Cardiac fibroblast (primary cell): ENCODE results near the gene CERKL.
A peak's percentile ranks its signal among the peaks of the same experiment; 100 is the strongest.

Experiments
- DNase-seq, 2 donors: peaks; one replicate each; pipeline versions ENCODE4 v3.0.0 to v3.0.0-alpha.2; 2010; ENCODE audit warnings: low read depth in 2 of 2
- H3K4me3 ChIP-seq, 2 donors: replicated peaks in 1 of 2; 1 replicate in 1 of 2; 2 replicates in 1 of 2; pipeline ENCODE4 v1.5.1; 2011; ENCODE audit warnings: low read depth in 2 of 2, low read length in 2 of 2, mild to moderate bottlenecking in 2 of 2, moderate library complexity in 1 of 2
- TF ChIP-seq, protein P1 (sequence below): IDR thresholded peaks from one replicate; pipeline ENCODE4 v1.5.1; 2011; ENCODE audit warnings: low read depth, mild to moderate bottlenecking, low read length, inconsistent platforms

The CERKL gene

DNA sequence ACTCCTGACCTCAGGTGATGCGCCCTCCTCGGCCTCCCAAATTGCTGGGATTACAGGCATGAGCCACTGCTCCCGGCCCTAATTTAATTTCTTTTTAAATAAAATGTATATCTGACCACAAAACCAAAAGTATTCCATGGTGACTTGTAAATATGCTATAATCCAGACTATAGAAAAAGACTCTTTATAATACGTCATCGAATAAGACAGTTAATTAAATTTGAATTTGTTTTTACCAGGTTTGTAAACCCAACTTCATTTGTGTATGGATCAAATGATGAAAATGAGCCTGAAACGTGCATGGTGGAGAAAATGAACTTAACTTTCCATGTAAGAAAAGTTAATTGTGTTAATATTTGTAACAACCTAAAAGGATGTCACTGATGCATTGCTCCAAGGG lies 129.8 kb downstream of the CERKL start:
- no peak for DNase-seq
- TF ChIP-seq, protein P1, sequence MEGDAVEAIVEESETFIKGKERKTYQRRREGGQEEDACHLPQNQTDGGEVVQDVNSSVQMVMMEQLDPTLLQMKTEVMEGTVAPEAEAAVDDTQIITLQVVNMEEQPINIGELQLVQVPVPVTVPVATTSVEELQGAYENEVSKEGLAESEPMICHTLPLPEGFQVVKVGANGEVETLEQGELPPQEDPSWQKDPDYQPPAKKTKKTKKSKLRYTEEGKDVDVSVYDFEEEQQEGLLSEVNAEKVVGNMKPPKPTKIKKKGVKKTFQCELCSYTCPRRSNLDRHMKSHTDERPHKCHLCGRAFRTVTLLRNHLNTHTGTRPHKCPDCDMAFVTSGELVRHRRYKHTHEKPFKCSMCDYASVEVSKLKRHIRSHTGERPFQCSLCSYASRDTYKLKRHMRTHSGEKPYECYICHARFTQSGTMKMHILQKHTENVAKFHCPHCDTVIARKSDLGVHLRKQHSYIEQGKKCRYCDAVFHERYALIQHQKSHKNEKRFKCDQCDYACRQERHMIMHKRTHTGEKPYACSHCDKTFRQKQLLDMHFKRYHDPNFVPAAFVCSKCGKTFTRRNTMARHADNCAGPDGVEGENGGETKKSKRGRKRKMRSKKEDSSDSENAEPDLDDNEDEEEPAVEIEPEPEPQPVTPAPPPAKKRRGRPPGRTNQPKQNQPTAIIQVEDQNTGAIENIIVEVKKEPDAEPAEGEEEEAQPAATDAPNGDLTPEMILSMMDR, result no peak
- no peak overlapping the region for H3K4me3 ChIP-seq

DNA sequence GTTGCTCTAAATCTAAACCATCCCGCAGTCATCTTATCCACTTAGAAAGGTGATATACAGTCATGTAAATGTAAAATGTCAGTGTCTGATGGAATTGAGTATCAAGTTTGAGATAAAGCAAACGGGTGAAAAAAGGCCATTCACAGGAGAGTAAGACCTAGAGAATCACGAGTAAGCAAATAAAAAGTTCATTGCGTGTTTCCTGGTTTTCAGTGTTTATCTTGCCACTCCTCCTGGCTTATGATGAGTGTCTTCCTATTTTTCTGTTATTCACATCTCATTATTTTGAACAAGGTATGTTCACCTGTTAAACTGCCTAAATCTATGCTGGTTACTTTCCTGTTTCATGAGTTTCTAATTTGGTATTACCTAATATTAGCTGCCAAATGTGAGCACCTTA lies 130.9 kb downstream of the CERKL start:
- TF ChIP-seq, protein P1, result no peak
- H3K4me3 ChIP-seq, result no peak overlapping the region
- DNase-seq, result no peak

DNA sequence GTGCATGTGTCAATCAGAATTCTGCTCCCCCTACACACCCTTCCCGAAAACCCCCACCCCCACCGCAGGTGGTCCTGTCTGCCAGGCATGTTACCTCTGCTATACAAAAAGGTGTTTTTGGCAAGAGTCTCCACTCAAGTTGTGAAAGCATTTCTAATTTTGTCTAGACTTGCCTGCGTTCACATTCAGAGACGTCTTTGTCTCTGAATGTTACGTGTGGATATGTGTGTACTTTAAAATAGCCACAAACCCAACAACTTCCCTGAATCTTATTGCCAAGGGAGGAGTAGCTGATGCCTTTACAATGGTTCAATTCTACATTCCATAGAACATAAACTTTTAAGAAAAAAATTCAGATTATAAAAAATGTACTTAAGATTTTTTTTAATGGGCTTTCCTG lies 133.1 kb downstream of the CERKL start:
- DNase-seq, result no peak
- TF ChIP-seq, protein P1, result no peak
- H3K4me3 ChIP-seq, result no peak overlapping the region

DNA sequence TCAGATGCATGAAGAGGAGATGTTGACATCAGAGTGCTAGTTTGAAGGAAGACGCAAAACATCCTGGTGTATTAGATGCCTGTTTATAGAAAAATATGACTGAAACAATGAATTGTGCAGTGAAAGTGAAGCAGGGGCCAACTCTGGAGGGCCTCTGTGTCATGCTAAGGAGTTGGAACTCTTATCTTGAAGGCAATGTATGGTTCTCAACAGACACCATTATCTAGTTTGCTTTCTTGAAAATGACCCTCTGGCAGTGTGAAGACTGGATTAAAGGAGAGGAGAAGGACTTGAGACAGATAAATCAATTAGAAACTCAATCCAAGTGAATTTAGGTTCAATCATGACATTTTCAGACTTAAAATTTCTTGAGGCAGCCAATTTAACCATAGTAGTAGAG lies 136.7 kb downstream of the CERKL start:
- DNase-seq, result no peak
- no peak overlapping the region for H3K4me3 ChIP-seq
- TF ChIP-seq, protein P1, result no peak

DNA sequence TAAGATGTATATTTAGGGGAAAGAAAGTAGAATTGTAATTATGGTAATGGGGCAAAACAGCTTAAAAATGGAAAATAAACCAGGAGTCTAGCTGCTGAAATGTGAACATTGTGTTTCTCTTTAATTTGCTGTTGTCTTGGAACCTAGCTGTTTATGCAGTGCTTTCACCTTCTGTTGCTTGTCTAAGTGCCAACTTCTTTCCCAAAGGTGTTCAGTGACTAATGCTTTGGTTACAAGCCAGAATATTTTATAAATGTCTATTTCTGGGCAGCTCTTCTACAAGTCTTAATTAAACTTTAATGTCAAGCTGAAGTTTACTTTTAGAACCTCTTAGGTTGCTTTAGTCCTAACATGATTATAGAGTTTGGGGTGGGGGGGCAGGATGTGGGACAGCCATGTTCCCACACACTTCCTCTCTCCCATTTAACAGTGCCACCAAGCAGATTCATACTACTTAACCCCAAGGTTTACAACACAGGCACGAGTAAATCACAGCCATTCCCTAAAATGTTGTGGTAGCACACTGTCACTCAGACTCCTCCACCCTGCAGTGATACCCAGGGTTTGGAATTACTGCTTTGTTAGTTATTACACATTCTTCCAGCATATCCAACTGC lies 139.1 kb downstream of the CERKL start:
- H3K4me3 ChIP-seq, result no peak overlapping the region
- TF ChIP-seq, protein P1, result no peak
- DNase-seq, result peak; percentile 7 to 24

DNA sequence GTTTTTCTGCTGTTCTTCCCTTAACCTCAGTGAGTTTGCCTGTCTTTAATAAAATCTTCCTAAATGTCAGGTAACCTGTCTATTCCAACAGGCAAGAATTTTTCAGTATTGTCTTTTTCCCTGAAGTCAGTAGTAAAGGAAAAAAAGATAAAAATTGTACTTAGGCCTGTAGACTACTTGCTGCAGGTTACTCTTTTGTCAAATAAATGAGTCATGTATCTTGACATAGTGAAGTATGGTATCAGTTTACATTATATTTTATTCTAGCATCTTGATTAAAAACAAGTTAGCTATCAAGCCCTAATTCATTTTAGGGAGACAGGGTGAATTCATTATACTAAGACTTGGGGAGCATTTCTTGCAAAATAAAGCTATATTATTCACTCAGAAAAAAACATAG lies 139.9 kb downstream of the CERKL start:
- H3K4me3 ChIP-seq, result no peak overlapping the region
- TF ChIP-seq, protein P1, result no peak
- DNase-seq, result no peak

DNA sequence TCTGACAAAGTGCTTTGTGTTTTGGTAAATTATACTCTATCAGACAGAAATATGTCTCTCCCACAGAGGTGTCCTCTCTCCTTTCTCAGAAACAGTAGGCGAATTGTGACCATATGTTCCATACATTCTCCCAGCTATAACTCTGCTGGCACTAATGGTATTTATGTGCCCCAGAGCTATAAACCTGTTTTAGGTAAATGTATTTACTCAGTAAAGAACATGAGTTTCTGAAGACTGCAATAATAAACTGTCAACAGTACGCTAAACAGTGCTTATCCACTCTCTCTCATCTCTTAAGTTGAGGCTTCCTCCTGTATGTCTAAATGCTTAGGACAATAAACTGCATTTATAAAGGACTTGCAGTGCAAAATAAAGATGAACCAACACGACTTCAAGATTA lies 141.2 kb downstream of the CERKL start:
- TF ChIP-seq, protein P1, result no peak
- DNase-seq, result no peak
- H3K4me3 ChIP-seq, result no peak overlapping the region
